Neural cell (in vitro differentiated cells): ENCODE measurements around the gene PC. TPM values are rescaled to one million over a fixed set of nuclear protein-coding genes. Genes with fewer than 3 reads are reported as not detected.

Experiments
- H2AFZ ChIP-seq: fragments of 200-600, 300-800 bp; sonication (generic), shearing (Covaris generic); 2 replicates; pipeline ENCODE4 v1.6.0; 2014; ENCODE audit warnings: low read depth, mild to moderate bottlenecking, antibody characterized with exemption, low read length, moderate library complexity
- H3F3A ChIP-seq: fragments of 200-600 bp; shearing (Covaris generic); 2 replicates; pipeline ENCODE4 v1.6.1; 2016; ENCODE audit warnings: mild to moderate bottlenecking, moderate library complexity, mixed read lengths, antibody characterized with exemption, low read length; ENCODE audit not compliant: insufficient read depth, poor library complexity, severe bottlenecking
- H3K27ac ChIP-seq: fragments of 200-600, 300-800 bp; sonication (generic), shearing (Covaris generic); 2 replicates; pipeline ENCODE4 v1.5.1; 2014; ENCODE audit warnings: mild to moderate bottlenecking, low read length, moderate library complexity
- H3K27me3 ChIP-seq: fragments of 300-800, 200-600 bp; sonication (generic), shearing (Covaris generic); 2 replicates; pipeline ENCODE4 v1.6.0; 2014; ENCODE audit warnings: mild to moderate bottlenecking, low read depth, low read length, moderate library complexity; ENCODE audit not compliant: insufficient read depth
- H3K36me3 ChIP-seq: fragments of 300-800, 200-600 bp; sonication (generic), shearing (Covaris generic); 2 replicates; pipeline ENCODE4 v1.5.1; 2014; ENCODE audit warnings: mild to moderate bottlenecking, antibody characterized with exemption, low read length, moderate library complexity; ENCODE audit not compliant: insufficient read depth
- H3K4me2 ChIP-seq: fragments of 300-800, 200-600 bp; sonication (generic), shearing (Covaris generic); 2 replicates; pipeline ENCODE4 v1.6.0; 2014; ENCODE audit warnings: mild to moderate bottlenecking, low read length
- H3K4me3 ChIP-seq: fragments of 300-800, 200-600 bp; sonication (generic), shearing (Covaris generic); 2 replicates; pipeline ENCODE4 v1.5.1; 2014; ENCODE audit warnings: mild to moderate bottlenecking, low read length, moderate library complexity
- H3K79me2 ChIP-seq: fragments of 200-600 bp; shearing (Covaris generic); replicated peaks from 2 replicates; pipeline ENCODE4 v1.6.0; 2014; ENCODE audit warnings: mild to moderate bottlenecking, low read length, moderate library complexity; ENCODE audit not compliant: insufficient read depth
- H3K9ac ChIP-seq: fragments of 300-800, 200-600 bp; sonication (generic), shearing (Covaris generic); 2 replicates; pipeline ENCODE4 v1.6.1; 2016; ENCODE audit warnings: mild to moderate bottlenecking, low read length, mixed read lengths
- H3K9me2 ChIP-seq: fragments of 200-600 bp; shearing (Covaris generic); 2 replicates; pipeline ENCODE4 v1.6.1; 2016; ENCODE audit warnings: mild to moderate bottlenecking, low read length, mixed read lengths; ENCODE audit not compliant: insufficient read depth
- H3K9me3 ChIP-seq: fragments of 200-600, 300-800 bp; sonication (generic), shearing (Covaris generic); 2 replicates; pipeline ENCODE4 v1.6.1; 2016; ENCODE audit warnings: mild to moderate bottlenecking, mixed run types, low read length, moderate library complexity, mixed read lengths
- H4K20me1 ChIP-seq: fragments of 200-600 bp; shearing (Covaris generic); 2 replicates; pipeline ENCODE4 v1.6.1; 2016; ENCODE audit warnings: mild to moderate bottlenecking, mixed run types; ENCODE audit not compliant: insufficient read depth
- CTCF ChIP-seq: fragments of 450-650 bp; IDR thresholded peaks from 2 replicates; pipeline ENCODE4 v1.5.1; 2014; ENCODE audit warnings: antibody characterized with exemption, mild to moderate bottlenecking, moderate library complexity; ENCODE audit not compliant: poor library complexity, severe bottlenecking
- EP300 ChIP-seq: fragments of 450-650 bp; conservative IDR thresholded peaks from 2 replicates; pipeline ENCODE4 v1.6.1; 2014; ENCODE audit warnings: antibody characterized with exemption, mild to moderate bottlenecking, moderate library complexity; ENCODE audit not compliant: poor library complexity, severe bottlenecking
- EZH2 ChIP-seq: fragments of 200-600, 300-800 bp; shearing (Covaris generic), sonication (generic); IDR thresholded peaks from 2 replicates; pipeline ENCODE4 v1.6.1; 2014; ENCODE audit warnings: antibody characterized with exemption, low read length, borderline replicate concordance, mild to moderate bottlenecking; ENCODE audit not compliant: insufficient read depth, poor library complexity, severe bottlenecking
- MXI1 ChIP-seq: fragments of 450-650 bp; conservative IDR thresholded peaks from 2 replicates; pipeline ENCODE4 v1.6.1; 2014; ENCODE audit warnings: antibody characterized with exemption, mild to moderate bottlenecking; ENCODE audit not compliant: poor library complexity, severe bottlenecking
- POLR2AphosphoS5 ChIP-seq: IDR thresholded peaks from 2 replicates; pipeline ENCODE4 v1.6.1; 2012
- RAD21 ChIP-seq: fragments of 450-650 bp; conservative IDR thresholded peaks from 2 replicates; pipeline ENCODE4 v1.6.1; 2014; ENCODE audit warnings: antibody characterized with exemption, mild to moderate bottlenecking, moderate library complexity
- REST ChIP-seq: IDR thresholded peaks from 2 replicates; pipeline ENCODE4 v1.6.1; 2012; ENCODE audit warnings: borderline replicate concordance
- SMC3 ChIP-seq: fragments of 450-650 bp; conservative IDR thresholded peaks from 2 replicates; pipeline ENCODE4 v1.6.1; 2014; ENCODE audit warnings: antibody characterized with exemption, mild to moderate bottlenecking, moderate library complexity; ENCODE audit not compliant: poor library complexity
- TAF1 ChIP-seq: IDR thresholded peaks from 2 replicates; pipeline ENCODE4 v1.6.1; 2012; ENCODE audit warnings: low read depth
- polyA plus RNA-seq: library from polyadenylated mRNA; depleted of rRNA; stranded (reverse); fragments of >200 nt; gene quantifications from 2 replicates; pipeline ENCODE4 v1.2.3, GENCODE V29; 2014

The PC gene
- polyA plus RNA-seq, 1 donor from 2014 or later = 8.9 TPM

- H2AFZ ChIP-seq = no peak overlapping the region
- H3K9me3 ChIP-seq = no peaks in the 10 kb centered on the region
- H4K20me1 ChIP-seq = no peaks in the 10 kb centered on the region
- no peak overlapping the region for H3K4me3 ChIP-seq
- H3K9me2 ChIP-seq = no peaks in the 10 kb centered on the region
- TF ChIP-seq CTCF = no peak
- TF ChIP-seq REST = no peak
- TF ChIP-seq RAD21 = no peak
- TF ChIP-seq POLR2AphosphoS5 = no peak
- TF ChIP-seq MXI1 = no peak
- no peak for TF ChIP-seq EP300
- no peak for TF ChIP-seq TAF1
- no peak for TF ChIP-seq EZH2
- TF ChIP-seq SMC3 = no peak
- H3K36me3 ChIP-seq = no peaks in the 10 kb centered on the region
- H3K27me3 ChIP-seq = no peaks in the 10 kb centered on the region
- no peak overlapping the region for H3K9ac ChIP-seq
- no peaks in the 10 kb centered on the region for H3K79me2 ChIP-seq
- no peak overlapping the region for H3K4me2 ChIP-seq
- H3K27ac ChIP-seq = no peak overlapping the region
- H3F3A ChIP-seq = no peaks in the 10 kb centered on the region
Observed at GRCh38 chr11:66851698-66852465, 106.3 kb downstream of the PC start.

GRCh38 chr11:66851239-66851596, 107.0 kb downstream of the PC start:
- Histone ChIP-seq H3K4me3 (no peak overlapping the region), H3K9me3 (no peaks in the 10 kb centered on the region), H4K20me1 (no peaks in the 10 kb centered on the region), H3K27me3 (no peaks in the 10 kb centered on the region), H2AFZ (no peak overlapping the region), H3K9me2 (no peaks in the 10 kb centered on the region), H3K79me2 (no peaks in the 10 kb centered on the region), H3K9ac (no peak overlapping the region), H3F3A (no peaks in the 10 kb centered on the region), H3K36me3 (no peaks in the 10 kb centered on the region), H3K27ac (no peak overlapping the region), H3K4me2 (no peak overlapping the region)
- no peak for TF ChIP-seq SMC3
- no peak for TF ChIP-seq RAD21
- no peak for TF ChIP-seq REST
- no peak for TF ChIP-seq TAF1
- TF ChIP-seq POLR2AphosphoS5 = no peak
